Activated CD8-positive, alpha-beta T cell treated with anti-CD3 and anti-CD28 coated beads for 36 hours (primary cell): Measurements from ENCODE around the gene MVB12B. TPM values are rescaled to one million over a fixed set of nuclear protein-coding genes. Genes with fewer than 3 reads are reported as not detected.

Experiments used
- ATAC-seq: fragments of 200-7000 bp; cut with Tn5 transposase; one replicate; pipeline ENCODE4 v1.10.0; 2021; ENCODE audit warnings: mild to moderate bottlenecking, moderate library complexity
- CTCF ChIA-PET: fragments of 350-600 bp; sonication (Branson Sonifier 250); formaldehyde crosslinking; loops from one replicate; lab custom pipeline; 2021; ENCODE audit warnings: antibody characterized with exemption; lab: Charles Lee
- POLR2A ChIA-PET: fragments of 350-600 bp; sonication (Branson Sonifier 250); formaldehyde crosslinking; loops from one replicate; lab custom pipeline; 2021; ENCODE audit warnings: antibody characterized with exemption; lab: Charles Lee
- DNase-seq: peaks from one replicate; pipeline ENCODE4 v3.0.0-alpha.2; 2020
- H3K27ac Mint-ChIP-seq: one replicate; pipeline ENCODE4 v1.8.0; 2021; ENCODE audit warnings: mild to moderate bottlenecking, mixed read lengths
- H3K27me3 Mint-ChIP-seq: one replicate; pipeline ENCODE4 v1.8.0; 2021; ENCODE audit warnings: mixed read lengths
- H3K36me3 Mint-ChIP-seq: one replicate; pipeline ENCODE4 v1.8.0; 2021; ENCODE audit warnings: low read depth, mixed read lengths
- H3K4me1 Mint-ChIP-seq: one replicate; pipeline ENCODE4 v1.8.0; 2021; ENCODE audit warnings: low read depth, mixed read lengths
- H3K4me3 Mint-ChIP-seq: one replicate; pipeline ENCODE4 v1.8.0; 2021; ENCODE audit warnings: mild to moderate bottlenecking, moderate library complexity, mixed read lengths
- H3K9me3 Mint-ChIP-seq: one replicate; pipeline ENCODE4 v1.8.0; 2021; ENCODE audit warnings: mixed read lengths
- intact Hi-C: fragments of 100-400 bp; cut with micrococcal nuclease; formaldehyde crosslinking; loops from one replicate; pipeline ENCODE4 v1.10.0; 2022
- total RNA-seq, 2 experiments: library from RNA; stranded (reverse); gene quantifications; one replicate each; pipeline ENCODE4 v1.2.3, GENCODE V29; 2021
- TF ChIP-seq, protein P1 (sequence below): fragments of 200-600 bp; IDR thresholded peaks from one replicate; pipeline ENCODE4 v1.8.0; 2022; ENCODE audit warnings: antibody characterized with exemption, mild to moderate bottlenecking

MVB12B gene
- total RNA-seq, 2 experiments from 2014 or later: 6.4 to 6.6 TPM

DNA sequence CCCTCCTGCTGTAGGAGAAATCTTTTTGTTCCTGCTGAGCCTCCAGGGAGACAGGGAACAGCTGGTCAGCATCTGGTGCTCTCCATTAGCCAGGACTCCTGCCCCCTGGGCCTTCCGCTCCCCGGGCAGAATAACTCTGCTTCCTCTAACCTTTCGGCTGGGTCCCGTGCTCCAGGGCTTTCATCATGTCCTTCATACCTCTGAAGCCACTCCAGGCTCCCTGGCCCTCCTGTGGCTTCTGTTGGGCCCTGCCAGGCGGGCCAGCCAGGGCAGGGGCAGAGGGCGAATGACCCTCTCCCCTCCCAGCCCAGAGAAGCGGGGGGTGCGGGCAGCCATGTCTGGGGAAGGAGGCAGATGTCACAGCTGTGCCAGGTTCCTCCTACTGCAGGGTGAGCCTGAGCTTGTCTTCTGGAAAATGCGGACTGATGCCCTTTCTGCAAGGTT, 205.4 kb downstream of the MVB12B start:
- no peak for ATAC-seq
- intact Hi-C loops: no loop called here
- TF ChIP-seq, protein P1, sequence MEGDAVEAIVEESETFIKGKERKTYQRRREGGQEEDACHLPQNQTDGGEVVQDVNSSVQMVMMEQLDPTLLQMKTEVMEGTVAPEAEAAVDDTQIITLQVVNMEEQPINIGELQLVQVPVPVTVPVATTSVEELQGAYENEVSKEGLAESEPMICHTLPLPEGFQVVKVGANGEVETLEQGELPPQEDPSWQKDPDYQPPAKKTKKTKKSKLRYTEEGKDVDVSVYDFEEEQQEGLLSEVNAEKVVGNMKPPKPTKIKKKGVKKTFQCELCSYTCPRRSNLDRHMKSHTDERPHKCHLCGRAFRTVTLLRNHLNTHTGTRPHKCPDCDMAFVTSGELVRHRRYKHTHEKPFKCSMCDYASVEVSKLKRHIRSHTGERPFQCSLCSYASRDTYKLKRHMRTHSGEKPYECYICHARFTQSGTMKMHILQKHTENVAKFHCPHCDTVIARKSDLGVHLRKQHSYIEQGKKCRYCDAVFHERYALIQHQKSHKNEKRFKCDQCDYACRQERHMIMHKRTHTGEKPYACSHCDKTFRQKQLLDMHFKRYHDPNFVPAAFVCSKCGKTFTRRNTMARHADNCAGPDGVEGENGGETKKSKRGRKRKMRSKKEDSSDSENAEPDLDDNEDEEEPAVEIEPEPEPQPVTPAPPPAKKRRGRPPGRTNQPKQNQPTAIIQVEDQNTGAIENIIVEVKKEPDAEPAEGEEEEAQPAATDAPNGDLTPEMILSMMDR: no peak
- no peaks in the 10 kb centered on the region for H3K9me3 Mint-ChIP-seq
- peaks cover 2% of the 10 kb centered on the region for H3K27me3 Mint-ChIP-seq
- no peak overlapping the region for H3K27ac Mint-ChIP-seq
- no peak overlapping the region for H3K4me3 Mint-ChIP-seq
- ChIA-PET CTCF (interaction anchor here (1.2 to 4.0 kb wide), 3 partner anchors 26 to 50 kb away, joined by 4 to 16 read pairs (median 12); no protein-coding TSS in a partner anchor), POLR2A (no interaction called here)
- H3K36me3 Mint-ChIP-seq: no peaks in the 10 kb centered on the region
- no peak for DNase-seq
- no peaks in the 10 kb centered on the region for H3K4me1 Mint-ChIP-seq

DNA sequence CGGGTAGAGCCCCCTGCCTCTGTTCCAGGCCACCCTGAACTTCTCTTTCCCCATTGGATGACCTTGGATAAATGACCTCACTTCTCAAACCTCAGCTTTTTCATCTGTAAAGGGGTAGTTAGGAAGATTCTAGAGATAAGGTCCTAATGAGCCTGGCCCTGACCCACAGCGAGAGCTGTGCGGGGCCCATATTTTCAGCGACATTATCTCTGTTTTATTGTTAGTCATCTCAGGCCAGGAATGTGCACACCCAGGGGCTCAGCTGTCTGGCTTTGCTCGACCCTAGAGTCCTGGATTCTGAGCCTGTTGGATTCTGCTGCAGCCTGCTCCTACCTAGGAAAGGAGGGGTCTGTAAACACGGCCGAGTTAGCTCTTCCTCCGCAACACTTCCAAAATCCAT, 205.9 kb downstream of the MVB12B start:
- H3K4me3 Mint-ChIP-seq: no peak overlapping the region
- H3K9me3 Mint-ChIP-seq: no peaks in the 10 kb centered on the region
- TF ChIP-seq, protein P1: no peak
- no peak for ATAC-seq
- no peak for DNase-seq
- H3K27ac Mint-ChIP-seq: no peak overlapping the region
- ChIA-PET CTCF (interaction anchor here (1.2 to 4.0 kb wide), 3 partner anchors 25 to 50 kb away, joined by 4 to 16 read pairs (median 12); no protein-coding TSS in a partner anchor), POLR2A (no interaction called here)
- peaks cover 2% of the 10 kb centered on the region for H3K27me3 Mint-ChIP-seq
- no peaks in the 10 kb centered on the region for H3K4me1 Mint-ChIP-seq
- no peaks in the 10 kb centered on the region for H3K36me3 Mint-ChIP-seq
- intact Hi-C loops: no loop called here

DNA sequence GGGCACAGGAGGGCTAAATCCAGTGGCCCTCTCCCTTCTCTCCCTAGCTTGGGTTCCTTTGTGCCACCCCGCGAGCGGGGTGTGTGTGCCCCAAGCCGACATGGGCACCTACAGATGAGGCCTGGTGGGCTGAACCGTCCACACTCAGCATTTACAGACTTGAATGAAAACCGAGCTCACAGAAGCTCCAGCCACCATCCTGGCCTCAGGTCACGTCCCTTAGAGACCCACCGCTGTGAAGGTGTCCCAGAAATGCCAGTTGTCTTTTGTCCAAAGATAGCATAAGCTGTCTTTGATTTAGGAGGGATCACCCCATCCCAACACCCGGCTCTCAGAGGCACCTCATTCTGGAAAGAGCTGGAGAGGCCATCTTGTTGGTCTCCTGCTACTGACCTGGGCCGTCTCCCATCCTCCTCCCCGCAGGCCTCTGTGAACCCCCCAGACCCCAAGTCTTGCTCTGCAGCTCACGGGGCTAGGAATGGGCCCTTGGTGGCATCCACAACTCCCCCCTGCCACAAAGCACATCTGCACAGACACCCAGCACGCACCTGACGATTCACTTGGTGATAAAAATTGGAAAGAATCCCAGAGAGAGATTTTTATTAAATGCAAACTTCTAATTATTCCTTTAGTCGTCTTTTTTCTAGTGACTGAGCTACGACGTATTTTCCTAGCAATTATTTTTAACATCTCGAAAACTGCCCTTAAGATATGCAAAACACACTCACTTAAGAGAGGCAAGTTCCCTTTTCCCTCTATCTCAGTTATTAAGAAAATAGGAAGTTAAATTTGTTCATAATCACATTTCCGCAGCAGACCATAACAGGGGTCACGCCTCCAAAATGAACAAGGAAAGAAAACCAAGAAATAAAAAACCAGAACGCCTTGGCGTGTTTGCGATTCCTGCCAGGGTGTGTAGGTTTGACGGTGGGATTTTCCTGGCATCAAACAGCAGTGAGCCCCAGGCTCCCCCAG, 206.6 kb downstream of the MVB12B start:
- Mint-ChIP-seq H3K4me3 (no peak overlapping the region), H3K4me1 (no peaks in the 10 kb centered on the region), H3K36me3 (no peaks in the 10 kb centered on the region), H3K27me3 (peaks cover 2% of the 10 kb centered on the region), H3K9me3 (no peaks in the 10 kb centered on the region), H3K27ac (no peak overlapping the region)
- intact Hi-C loops: no loop called here
- TF ChIP-seq, protein P1: no peak
- ATAC-seq: no peak
- ChIA-PET POLR2A (no interaction called here), CTCF (interaction anchor here (1.2 to 4.0 kb wide), 4 partner anchors 25 to 51 kb away, joined by 3 to 16 read pairs (median 8); no protein-coding TSS in a partner anchor)
- no peak for DNase-seq

DNA sequence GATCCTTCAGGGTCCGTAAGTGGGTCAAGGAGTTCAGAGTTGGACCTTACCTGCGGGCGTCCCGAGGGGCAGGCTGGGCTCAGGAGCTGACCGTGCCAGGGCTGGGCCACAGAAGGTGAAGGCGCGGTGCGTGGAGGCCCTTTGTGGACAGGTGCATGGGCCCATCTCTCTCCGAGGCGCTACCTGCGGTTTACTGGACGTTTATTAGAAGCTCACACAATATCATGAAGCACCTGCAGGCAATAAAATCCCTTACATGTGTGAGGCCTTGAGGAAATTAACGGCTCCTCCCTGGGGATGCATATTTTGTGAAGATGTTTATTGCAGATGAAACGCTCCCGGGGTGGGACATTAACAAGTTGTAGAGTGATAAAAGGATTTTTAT, 207.3 kb downstream of the MVB12B start:
- H3K27ac Mint-ChIP-seq: no peak overlapping the region
- no peaks in the 10 kb centered on the region for H3K36me3 Mint-ChIP-seq
- intact Hi-C loops: no loop called here
- TF ChIP-seq, protein P1: no peak
- H3K27me3 Mint-ChIP-seq: peaks cover 2% of the 10 kb centered on the region
- CTCF ChIA-PET: interaction anchor here (1.2 to 4.0 kb wide), 2 partner anchors 29 to 34 kb away, joined by 3 to 16 read pairs; no protein-coding TSS in a partner anchor
- POLR2A ChIA-PET: no interaction called here
- ATAC-seq (no peak), DNase-seq (no peak)
- no peaks in the 10 kb centered on the region for H3K4me1 Mint-ChIP-seq
- H3K4me3 Mint-ChIP-seq: no peak overlapping the region
- H3K9me3 Mint-ChIP-seq: no peaks in the 10 kb centered on the region
